ENCODE results near the gene CCDC122.

CCDC122 gene

DNA sequence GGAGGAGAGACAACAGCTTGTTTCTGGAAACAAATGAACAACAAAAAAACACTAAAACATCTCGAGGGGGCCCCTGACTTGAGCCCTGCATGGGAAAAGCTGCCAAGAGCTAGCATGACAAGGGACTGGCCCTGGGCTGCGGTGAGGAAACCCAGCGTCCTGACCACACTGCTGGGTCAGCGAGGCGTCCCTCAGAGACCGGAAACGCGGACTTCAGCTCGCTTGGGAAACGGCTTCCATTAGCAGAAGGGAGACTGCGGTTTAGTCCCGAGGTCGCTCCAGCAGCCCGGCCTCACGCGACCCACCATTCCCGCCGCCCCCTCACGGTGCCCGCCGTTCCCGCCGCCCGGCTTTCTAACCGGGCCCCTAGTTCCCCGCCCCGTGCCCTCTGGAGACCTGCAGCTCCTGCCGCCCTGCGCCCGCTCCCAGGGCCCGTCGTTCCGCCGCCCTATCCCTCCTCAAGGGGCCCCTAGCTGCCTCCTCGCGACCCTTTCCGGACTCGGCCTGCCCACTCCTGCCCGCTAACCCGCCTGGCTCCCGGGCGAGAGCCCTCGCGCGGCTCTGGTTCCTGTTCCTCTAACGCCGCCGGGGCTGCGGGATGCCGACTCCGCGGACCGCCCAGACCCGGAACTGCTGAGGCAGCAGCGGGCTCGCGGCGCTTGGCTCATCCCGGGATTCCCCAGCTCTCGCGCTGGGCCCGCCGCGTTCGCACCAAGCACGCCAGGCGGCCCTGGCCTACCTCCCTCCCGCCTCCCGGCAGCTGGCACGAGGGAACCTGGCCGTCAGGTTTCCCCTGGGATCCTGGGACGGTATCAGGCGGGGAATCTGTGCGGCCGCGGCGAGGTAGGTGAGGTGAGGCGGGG is at the start of gene CCDC122:
Gene CCDC122, minus strand, starts transcription at position 849 of the 863 bp plus-strand sequence. CDS start 10,364 bp downstream, outside the sequence.
- DNase-seq: peak in 1 of 2 experiments; percentile 18

DNA sequence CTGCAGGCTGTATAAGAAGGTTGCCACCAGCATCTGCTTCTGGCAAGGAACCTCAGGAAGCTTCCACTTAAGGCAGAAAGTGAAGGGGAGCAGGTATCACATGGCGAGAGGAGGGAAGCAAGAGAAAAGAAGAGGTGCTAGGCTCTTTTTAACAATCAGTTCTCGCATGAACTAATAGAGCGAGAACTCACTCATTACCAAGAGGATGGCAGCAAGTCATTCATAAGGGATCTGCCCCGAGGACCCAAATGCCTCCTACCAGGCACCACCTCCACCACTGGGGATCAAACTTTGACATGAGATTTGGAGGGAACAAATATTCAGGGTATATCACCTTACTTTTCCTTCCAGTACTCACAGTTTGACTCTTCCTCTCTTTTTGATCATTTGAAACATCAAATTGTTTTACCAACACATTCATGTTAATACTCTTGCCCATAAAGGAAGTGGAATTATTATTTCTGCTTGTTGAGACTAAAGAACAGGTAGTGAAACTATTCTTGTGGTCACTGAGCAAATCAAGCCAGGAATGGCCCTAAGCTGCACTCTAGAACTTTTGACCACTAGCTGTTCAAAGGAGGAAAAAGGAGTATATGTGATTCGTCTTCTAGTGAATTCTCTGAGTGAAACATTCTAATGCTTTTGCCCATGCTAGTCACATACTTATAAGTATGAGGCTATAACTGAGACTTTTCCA is 45.2 kb upstream of the CCDC122 start:
- DNase-seq: no peak

DNA sequence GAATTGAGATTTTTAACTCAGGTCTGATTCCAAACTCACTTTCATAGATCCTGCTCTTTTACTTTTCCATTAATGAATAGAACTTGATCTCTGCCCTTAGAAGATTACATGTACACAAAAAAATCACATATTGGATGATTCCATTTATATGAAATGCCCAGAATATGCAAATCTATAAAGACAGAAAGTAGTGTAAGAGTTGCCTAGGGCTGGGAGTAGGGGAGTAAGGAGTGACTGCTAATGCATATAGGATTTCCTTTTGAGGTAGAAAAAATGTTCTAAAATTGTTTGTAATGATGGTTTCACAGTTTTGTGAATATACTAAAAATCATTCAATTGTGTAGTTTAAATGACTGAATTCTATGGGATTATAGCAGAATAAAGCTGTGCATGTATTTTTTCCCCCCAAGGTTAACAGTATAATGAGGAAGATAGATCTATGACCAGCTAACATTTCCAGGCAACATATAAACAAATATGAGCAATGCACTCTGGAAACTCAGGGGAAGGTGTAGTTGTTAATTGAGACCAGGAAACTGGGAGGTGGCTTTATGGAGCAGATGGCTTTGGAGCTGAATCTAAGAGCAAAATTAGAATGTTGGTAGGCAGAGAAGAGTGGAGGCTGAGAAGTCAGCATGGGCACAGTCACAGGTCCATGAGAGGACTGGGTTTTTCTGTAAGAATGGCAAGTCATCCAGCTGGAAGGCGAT is 41.6 kb upstream of the CCDC122 start:
- no peak for DNase-seq

DNA sequence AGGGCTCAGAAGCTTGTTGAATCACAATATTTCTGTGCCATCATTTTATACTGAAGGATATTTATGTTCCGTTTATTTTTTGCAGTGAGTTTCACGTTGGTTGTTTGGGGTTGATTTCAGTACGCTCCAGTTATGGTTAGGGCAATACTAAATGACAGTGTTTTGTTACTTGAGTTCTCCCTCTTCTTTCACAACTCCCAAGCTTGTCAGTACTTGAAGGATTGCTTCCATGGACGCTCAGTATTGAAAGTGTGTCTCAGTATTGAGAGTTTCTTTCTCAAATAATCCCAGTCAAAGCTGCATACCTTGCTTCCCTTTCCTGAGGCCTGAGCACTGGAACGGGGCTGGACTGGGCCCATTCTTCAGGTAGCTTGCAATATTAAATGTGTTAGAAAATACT is 39.1 kb upstream of the CCDC122 start:
- no peak for DNase-seq

DNA sequence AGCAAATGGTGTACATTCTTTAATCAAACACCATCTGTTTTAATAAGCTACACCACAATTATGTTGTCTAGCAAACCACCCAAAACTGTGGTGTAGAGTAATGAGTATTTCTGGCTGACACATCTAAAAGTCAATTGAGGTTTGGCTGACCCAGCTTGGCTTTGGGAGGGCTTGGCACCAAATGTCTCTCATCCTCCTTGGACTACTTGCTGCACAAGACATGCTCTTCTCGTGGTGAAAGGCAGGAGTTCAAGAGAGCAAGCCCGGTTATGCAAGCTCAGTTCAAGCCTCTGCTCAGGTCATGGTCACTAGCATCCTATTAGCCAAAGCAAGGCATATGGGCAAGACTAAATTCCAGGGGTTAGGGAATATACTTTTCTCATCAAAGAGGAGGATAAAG is 37.3 kb upstream of the CCDC122 start:
- no peak for DNase-seq

DNA sequence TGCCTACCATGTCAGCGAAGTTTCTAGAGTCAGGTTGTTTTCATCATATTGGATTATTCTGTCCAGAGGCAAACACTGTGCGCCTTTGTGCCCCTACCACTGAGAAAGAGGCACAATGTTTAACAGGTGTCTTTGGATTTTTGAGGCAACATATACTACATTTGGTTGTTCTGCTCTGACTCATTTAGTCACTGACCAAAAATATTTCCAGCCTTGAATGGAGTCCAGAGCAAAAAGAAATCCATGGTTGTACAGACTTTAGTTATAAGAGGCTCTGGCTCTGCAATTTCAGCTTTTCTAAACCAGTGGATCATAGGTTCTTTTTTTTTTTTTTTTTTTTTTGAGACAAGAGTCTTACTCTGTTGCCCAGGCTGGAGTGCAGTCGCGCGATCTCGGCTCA is 35.9 kb upstream of the CCDC122 start:
- DNase-seq: no peak

DNA sequence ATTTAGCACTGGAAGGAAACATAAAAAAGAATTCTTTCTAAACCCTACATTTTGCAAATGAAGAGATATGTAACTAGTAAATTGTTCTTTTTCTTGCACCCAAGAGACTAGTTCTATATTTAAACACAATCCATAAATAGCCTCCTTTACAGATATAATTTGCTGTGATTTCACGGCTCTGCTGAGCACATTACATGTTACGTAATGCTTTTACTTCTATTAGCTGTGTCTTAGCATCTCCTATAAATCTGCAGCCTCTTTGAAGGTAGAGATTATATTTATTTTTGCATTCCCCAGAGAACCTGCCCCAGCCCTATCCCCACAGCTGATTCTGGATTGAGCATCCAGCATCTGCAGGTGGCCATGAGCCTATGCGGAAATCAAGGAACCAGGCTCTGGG is 32.3 kb upstream of the CCDC122 start:
- DNase-seq: no peak

DNA sequence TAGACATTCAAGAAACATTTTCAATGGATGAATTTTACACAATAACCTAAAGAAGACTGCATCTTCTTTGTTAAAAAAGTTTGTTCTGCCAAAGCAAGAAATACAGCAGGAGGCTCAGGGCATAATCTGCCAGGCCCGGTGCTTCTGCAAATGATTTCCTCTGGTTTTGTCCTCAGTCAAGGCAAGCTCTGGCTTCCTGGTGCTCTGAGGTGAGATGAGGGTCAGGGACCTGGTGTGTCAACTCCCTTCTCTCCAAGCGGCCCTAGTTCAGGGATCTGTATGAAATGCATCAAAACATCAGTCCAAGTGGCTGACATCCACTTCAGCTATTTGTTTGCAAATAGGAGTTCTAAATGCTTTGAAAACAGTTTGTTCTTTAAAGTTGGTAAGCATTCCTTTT is 31.7 kb upstream of the CCDC122 start:
- DNase-seq: no peak

DNA sequence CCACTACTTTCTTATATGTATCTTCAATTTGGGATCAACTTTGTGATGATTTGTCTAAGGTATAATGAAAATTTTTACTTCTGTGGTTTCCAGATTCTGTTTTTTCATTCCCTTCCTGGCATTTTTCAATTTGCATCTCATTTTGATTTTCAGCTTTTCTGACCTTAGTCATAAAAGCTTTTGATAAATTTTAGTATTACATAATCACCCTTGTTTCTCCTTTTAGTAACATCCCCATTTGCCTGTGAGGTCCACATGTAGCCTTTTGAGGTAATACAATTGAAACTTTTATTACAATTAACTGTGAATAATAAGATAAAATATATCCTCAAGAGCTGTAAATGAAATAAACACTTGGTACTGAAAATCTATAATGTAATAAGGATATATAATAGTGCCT is 31.3 kb upstream of the CCDC122 start:
- DNase-seq: no peak

DNA sequence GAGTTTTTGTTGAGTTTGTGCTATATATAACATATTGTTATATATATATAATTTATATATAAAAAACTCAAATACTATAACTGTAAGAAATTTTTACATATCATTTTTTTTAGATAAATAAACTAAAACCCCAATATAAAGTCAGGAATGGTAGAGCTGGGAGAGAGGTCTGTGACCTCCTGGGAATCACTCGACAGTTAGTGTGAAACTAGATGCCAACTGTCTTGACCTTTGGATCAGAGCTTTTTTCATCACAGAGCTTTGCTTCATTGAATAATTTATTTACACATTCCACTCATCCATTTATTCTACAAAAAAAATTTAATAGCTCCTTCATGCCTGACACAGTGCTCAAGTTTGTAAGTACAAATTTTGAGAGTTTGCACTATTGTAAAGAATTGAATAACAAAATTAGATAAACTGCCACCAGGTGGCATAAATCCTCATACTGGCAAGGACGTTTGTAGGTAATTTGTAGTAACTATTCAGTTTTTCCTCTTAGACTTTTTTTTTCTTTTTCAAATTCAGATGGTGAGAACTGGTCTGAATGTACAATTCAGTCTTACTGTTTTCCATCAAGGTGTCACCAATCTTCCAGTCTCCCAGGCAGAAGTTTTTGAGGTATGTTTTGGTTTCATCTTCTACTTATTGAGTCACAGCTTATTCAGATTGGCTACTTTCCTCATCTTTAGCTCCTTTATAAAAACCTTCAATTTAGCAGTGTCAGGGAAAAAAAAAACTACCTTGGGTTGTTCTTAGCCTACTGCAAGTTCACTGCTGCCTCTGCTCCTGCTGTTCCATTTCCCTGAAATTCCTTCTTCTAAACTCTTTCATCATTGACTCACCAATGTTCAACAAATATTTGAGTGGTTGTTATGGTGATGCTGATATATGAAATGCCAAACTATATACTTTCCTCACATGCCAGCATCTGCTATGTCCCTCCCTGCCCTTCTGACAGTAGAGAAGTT is 28.9 kb upstream of the CCDC122 start:
- DNase-seq: no peak

DNA sequence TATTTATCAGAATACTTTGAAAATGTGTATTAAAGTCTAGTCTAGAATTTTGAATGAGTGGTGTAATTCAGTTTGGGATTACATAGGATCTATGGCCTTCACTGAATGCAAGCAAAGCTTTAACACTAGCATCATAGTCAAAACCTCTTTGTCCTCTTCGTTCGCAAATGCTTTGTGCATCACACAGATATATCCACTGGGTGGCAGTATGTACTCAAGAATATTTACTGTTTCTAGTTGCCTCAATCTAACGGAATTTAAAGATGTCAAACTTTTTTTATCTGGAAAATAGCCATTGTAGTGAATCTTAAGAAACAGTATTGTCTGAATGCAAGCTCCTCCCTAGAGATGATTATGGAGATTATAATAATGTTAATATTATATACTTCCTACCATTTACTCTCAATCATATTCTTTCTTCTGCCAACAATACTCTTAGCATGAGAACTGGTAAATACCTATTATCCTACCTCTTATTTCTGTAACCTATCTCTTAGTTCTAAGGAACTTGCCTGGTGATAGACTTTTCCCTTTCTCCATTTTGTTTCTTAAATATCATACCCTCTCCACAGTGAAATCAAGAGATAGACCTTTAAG is 26.0 kb upstream of the CCDC122 start:
- peak in 1 of 2 experiments; percentile 16 for DNase-seq

DNA sequence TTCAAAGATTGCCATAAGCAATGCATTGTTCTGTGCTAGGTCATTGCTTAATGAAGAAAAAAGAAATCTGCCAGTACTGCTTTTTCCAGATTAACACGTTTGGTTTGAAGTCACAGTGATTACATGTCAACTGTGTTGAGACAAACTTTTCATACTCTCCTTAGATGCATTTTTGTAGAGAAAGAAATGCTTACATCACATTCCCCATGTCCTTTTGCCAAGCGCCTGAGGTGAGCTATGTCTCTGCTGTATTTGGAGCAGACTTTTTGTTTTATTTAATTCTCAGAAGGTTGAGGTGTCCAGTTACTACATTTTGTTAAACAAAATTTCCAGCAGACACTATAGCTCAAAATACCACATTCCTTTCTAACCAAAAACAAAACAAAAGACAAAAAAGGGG is 16.4 kb upstream of the CCDC122 start:
- no peak for DNase-seq

DNA sequence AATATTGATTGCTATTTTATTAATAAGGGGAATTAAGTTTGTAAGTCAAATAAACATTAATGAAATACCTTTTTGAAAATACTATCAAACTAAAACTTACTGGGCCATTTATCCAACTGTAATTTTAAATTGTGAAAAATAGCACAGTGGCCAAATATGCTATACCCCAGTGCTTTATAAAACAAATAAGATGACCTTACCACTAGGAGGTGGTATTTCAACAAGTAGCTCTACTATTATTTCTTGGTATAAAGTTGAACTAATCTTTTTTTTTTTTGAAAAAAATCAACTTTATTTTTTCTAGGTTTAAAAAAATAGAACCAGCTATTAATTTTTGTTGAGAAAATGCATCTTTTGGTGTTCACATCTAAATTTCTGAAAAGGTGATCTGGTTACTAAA is 14.9 kb upstream of the CCDC122 start:
- no peak for DNase-seq

DNA sequence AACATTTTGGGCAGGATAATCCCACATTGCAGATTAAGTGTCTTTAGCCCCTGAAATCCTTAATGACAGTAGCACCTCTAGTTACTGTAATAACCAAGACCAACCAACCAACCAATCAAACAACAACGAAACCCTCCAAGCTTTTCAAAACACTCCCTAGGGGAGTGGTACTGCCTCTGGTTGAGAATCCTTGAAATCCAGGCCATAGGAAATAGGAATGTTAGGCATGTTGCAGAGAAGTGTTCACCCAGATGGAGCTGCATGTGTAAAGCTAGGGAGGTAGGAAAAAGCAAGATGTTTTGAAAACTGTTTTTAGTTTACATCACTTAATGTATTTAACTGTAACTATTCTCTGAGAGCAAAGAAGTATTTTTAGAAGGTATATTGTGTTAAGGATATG is 4.7 kb upstream of the CCDC122 start:
- DNase-seq: no peak

DNA sequence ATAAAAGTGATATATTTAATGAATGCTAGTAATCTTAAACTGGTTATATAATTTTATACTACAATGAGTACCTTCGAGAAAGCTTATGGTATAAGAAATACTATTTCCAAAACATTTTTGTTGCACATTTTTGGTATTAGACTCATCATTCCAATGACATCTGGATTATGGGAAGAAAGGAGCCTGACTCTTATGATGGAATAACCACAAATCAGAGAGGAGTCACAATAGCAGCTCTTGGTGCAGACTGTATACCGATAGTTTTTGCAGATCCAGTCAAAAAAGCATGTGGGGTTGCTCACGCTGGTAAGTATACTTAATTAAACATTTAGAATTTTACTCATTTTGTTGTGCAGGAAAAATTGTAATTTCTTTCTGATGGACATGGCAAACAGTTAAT is 4.1 kb upstream of the CCDC122 start:
- DNase-seq: no peak

DNA sequence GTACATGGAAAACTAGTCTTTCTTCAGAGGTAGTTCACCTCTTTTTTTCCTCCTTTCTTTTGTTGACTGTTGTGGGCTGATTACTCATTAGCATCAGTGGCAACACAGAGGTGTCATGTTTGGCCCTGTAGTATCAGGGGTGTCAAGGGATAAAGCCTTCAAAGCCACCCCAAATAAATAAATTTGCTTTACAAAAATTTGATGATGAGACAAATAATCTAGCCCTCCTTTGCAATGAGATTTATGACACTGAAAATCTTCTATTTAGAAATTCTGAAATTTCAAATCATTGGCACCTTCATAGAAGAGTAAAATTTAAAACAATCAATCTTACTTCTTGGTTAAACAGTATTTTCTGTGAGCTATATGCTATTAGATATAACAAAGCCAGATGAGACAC is 2.0 kb upstream of the CCDC122 start:
- DNase-seq: no peak

DNA sequence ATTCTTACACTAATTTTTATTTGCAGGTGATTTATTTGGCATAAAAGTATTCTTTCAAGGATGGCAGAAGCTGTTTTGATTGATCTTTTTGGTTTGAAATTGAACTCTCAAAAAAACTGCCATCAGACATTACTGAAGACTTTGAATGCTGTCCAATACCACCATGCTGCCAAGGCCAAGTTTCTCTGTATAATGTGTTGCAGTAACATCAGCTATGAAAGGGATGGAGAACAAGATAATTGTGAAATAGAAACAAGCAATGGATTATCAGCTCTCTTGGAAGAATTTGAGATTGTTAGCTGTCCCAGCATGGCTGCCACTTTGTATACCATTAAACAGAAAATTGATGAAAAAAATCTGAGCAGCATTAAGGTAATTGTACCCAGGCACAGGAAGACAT is 1.4 kb upstream of the CCDC122 start:
- DNase-seq: no peak

DNA sequence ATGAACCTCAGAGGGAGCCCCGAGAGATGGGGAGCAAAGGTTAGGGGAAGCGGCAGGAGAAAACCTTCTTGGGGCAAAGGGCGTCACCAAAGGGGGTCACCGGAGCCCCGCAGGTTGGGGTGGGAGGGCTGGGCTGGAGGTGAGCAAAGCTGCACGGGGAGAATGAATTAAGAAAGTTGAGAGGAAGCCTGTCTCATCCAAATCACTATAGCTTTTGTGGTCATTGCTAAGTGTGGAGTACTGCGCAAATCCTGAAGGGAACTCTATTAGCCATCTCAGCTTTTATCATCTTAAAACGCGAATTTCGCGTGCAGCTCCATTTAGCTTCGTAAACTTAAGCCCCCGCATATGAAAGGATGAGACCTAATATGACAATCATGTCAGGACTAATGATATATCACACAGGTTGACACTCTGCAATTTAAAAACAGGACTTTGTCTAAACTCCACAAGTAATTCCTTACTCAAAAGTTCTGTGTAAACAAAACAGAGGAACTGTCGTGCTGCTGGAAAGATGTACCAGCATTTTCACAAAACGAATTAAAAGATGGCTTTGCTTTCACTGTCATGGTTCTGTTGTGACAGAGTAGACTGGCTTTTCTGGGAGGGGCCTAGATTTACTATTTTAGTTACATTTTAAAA is 795 bp upstream of the CCDC122 start:
- DNase-seq: no peak

DNA sequence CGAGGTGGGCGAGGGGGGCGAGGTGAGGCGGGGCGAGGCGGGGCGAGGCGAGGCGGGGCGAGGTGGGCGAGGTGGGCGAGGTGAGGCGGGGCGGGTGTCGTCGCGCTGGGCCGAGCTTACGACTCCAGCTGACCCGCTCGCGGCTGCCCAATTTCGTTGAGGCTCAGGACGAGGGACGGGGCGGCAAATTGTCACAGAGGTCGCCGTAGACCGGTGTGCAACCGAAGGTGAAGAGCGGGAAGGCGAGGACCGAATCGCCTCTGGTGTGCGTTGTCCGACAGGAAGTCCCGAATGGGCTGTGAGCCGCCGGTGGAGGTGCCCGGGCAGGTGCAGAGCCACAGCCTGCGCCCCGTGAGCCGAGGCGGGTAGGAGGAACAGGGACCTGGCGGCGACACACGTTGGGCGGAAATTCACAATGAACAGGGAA is 228 bp upstream of the CCDC122 start, which contains the start of gene LACC1:
Gene LACC1, plus strand, starts transcription at position 150 of the 427 bp plus-strand sequence. CDS start 1,082 bp downstream, outside the sequence.
- DNase-seq: peak in 1 of 2 experiments; percentile 4

DNA sequence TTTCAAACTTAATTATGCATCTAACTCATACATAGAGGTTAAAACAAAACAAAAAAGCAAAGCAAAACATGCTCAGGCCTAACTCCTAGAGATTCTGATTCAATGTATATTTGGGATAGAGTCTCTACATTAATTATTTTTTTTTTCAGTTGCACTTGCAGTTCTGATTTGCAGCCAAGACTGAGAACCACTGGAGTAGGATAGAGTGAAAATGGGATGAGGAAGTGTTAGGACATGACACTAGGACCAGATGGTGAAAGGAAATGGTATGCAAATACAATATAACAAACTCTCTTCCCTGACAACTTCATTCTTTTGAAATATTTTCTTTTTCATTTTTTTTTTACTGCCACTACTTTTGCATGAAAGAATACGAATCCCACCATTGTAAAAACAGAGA is 1.8 kb downstream of the CCDC122 start:
- no peak for DNase-seq

DNA sequence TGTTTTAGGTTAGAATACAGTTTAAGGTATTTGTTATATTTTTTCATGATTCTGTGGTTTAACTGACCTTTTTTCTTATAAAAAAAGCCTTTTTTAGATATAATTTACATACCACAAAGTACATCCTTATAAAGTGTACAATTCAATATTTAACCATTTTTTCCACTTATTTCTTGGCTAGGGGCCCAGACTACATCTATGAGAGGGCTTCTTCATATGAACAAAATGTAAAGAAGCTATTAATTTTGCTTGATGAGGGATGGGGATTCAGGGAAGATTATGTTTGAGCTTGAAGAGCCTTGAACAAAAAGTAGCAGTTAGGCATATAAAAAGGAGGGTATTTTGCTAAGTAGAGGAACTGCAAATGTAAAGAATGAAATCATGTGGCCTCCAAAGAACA is 2.2 kb downstream of the CCDC122 start:
- no peak for DNase-seq

Data from cerebellar nuclear complex (tissue), 1 donor.